PC-9 (cell line): Measurements from ENCODE around the gene CC2D1A. TPM values are rescaled to one million over a fixed set of nuclear protein-coding genes. Genes with fewer than 3 reads are reported as not detected.
"Not testable (repeated sequence)": the region's sequence is repeated elsewhere in the genome, so short reads cannot be mapped to it uniquely, and the experiment has no call there.

Experiments used
- BruUV-seq: library from RNA; stranded (reverse); fragments of 400-500 nt; replicated peaks from 2 replicates; lab custom pipeline; 2021; lab: Mats Ljungman, UMichigan
- CTCF ChIA-PET: fragments of 300-600 bp; sonication (Branson Sonifier 250); formaldehyde crosslinking; loops from one replicate; lab custom pipeline; 2022; ENCODE audit warnings: antibody characterized with exemption; lab: Charles Lee
- POLR2A ChIA-PET: fragments of 300-600 bp; sonication (Branson Sonifier 250); formaldehyde crosslinking; loops from one replicate; lab custom pipeline; 2022; ENCODE audit warnings: antibody characterized with exemption; ENCODE audit not compliant: unreplicated experiment; lab: Charles Lee
- DNase-seq, 2 experiments: peaks; one replicate each; pipeline versions ENCODE4 v3.0.0 to v3.0.0-alpha.2; 2015 to 2022; ENCODE audit warnings: mixed read lengths in 1 of 2
- H2AFZ ChIP-seq: fragments of 200-600 bp; sonication (generic); 2 replicates; pipeline ENCODE4 v1.8.1; 2017; ENCODE audit warnings: antibody characterized with exemption
- H3F3A ChIP-seq: fragments of 200-600 bp; sonication (generic); 2 replicates; pipeline ENCODE4 v1.8.1; 2017; ENCODE audit warnings: antibody characterized with exemption, mild to moderate bottlenecking, low read depth; ENCODE audit not compliant: insufficient read depth
- H3K27ac ChIP-seq: fragments of 200-600 bp; sonication (generic); 2 replicates; pipeline ENCODE4 v1.6.1; 2016; ENCODE audit warnings: mixed run types
- H3K27me3 ChIP-seq: fragments of 200-600 bp; sonication (generic); 2 replicates; pipeline ENCODE4 v1.6.1; 2016; ENCODE audit warnings: low read depth, mixed run types; ENCODE audit not compliant: insufficient read depth
- H3K36me3 ChIP-seq: fragments of 200-600 bp; sonication (generic); 2 replicates; pipeline ENCODE4 v1.6.1; 2016; ENCODE audit warnings: low read depth, mixed run types
- H3K4me1 ChIP-seq: fragments of 200-600 bp; sonication (generic); replicated peaks from 2 replicates; pipeline ENCODE4 v1.6.1; 2016; ENCODE audit warnings: mixed run types; ENCODE audit not compliant: insufficient read depth
- H3K4me2 ChIP-seq: fragments of 200-600 bp; sonication (generic); 2 replicates; pipeline ENCODE4 v1.6.1; 2017; ENCODE audit warnings: mixed run types
- H3K4me3 ChIP-seq: fragments of 200-600 bp; sonication (generic); 2 replicates; pipeline ENCODE4 v1.6.1; 2016; ENCODE audit warnings: mixed run types
- H3K79me2 ChIP-seq: fragments of 200-600 bp; sonication (generic); 2 replicates; pipeline ENCODE4 v1.6.1; 2017; ENCODE audit warnings: low read depth, mixed run types
- H3K9me2 ChIP-seq: fragments of 200-600 bp; sonication (generic); 2 replicates; pipeline ENCODE4 v1.8.1; 2017; ENCODE audit warnings: mild to moderate bottlenecking; ENCODE audit not compliant: insufficient read depth
- H3K9me3 ChIP-seq: fragments of 200-600 bp; sonication (generic); 2 replicates; pipeline ENCODE4 v1.8.1; 2016; ENCODE audit warnings: low read depth; ENCODE audit not compliant: insufficient read depth
- H4K20me1 ChIP-seq: fragments of 200-600 bp; sonication (generic); 2 replicates; pipeline ENCODE4 v1.8.1; 2017; ENCODE audit not compliant: insufficient read depth
- CTCF ChIP-seq: fragments of 200-600 bp; sonication (generic); conservative IDR thresholded peaks from 2 replicates; pipeline ENCODE4 v1.6.1; 2017; ENCODE audit warnings: mixed run types, antibody characterized with exemption, mild to moderate bottlenecking, moderate library complexity
- EZH2 ChIP-seq: fragments of 200-600 bp; sonication (generic); IDR thresholded peaks from 2 replicates; pipeline ENCODE4 v1.8.0; 2017; ENCODE audit warnings: antibody characterized with exemption, low read depth
- intact Hi-C: fragments of 100-400 bp; cut with micrococcal nuclease; formaldehyde crosslinking; loops from one replicate; pipeline ENCODE4 v1.10.0; 2022; ENCODE audit not compliant: unreplicated experiment
- total RNA-seq: library from RNA; stranded (reverse); gene quantifications from 2 replicates; pipeline ENCODE4 v1.2.3, GENCODE V29; 2021

The CC2D1A gene
- total RNA-seq, 1 experiment from 2014 or later = 55.1 TPM

GRCh38 chr19:13965926-13966683, 60.1 kb downstream of the CC2D1A start:
- Histone ChIP-seq H4K20me1 (no peaks in the 10 kb centered on the region), H3F3A (peaks cover 27% of the 10 kb centered on the region), H3K27ac (no peak overlapping the region), H3K79me2 (no peaks in the 10 kb centered on the region), H3K4me3 (no peak overlapping the region), H3K9me2 (no peaks in the 10 kb centered on the region), H3K4me1 (no peaks in the 10 kb centered on the region), H2AFZ (no peak overlapping the region), H3K4me2 (no peak overlapping the region), H3K36me3 (no peaks in the 10 kb centered on the region), H3K27me3 (no peaks in the 10 kb centered on the region), H3K9me3 (no peaks in the 10 kb centered on the region)
- no TSS peak for BruUV-seq
- ChIA-PET CTCF (no interaction called here), POLR2A (no interaction called here)
- no peak for TF ChIP-seq CTCF
- no peak for TF ChIP-seq EZH2
- intact Hi-C loops = no loop called here
- no peak for DNase-seq

GRCh38 chr19:13966684-13967128, 60.7 kb downstream of the CC2D1A start:
- no peak overlapping the region for H3K4me2 ChIP-seq
- DNase-seq = no peak
- no peaks in the 10 kb centered on the region for H3K27me3 ChIP-seq
- CTCF ChIA-PET = no interaction called here
- H3K36me3 ChIP-seq = no peaks in the 10 kb centered on the region
- POLR2A ChIA-PET = no interaction called here
- H3K79me2 ChIP-seq = no peaks in the 10 kb centered on the region
- H3K4me1 ChIP-seq = no peaks in the 10 kb centered on the region
- H3K9me3 ChIP-seq = no peaks in the 10 kb centered on the region
- intact Hi-C loops = no loop called here
- H3K27ac ChIP-seq = no peak overlapping the region
- H3F3A ChIP-seq = peaks cover 27% of the 10 kb centered on the region
- no peak overlapping the region for H2AFZ ChIP-seq
- H3K9me2 ChIP-seq = no peaks in the 10 kb centered on the region
- TF ChIP-seq EZH2 (no peak), CTCF (no peak)
- H3K4me3 ChIP-seq = no peak overlapping the region
- no peaks in the 10 kb centered on the region for H4K20me1 ChIP-seq
- no TSS peak for BruUV-seq

- BruUV-seq, DNase-seq, H4K20me1 ChIP-seq, H3K9me2 ChIP-seq, H3K36me3 ChIP-seq, intact Hi-C loops, H3K4me1 ChIP-seq, H2AFZ ChIP-seq, CTCF ChIA-PET, H3K27me3 ChIP-seq, POLR2A ChIA-PET, H3K4me2 ChIP-seq, H3K79me2 ChIP-seq, H3K27ac ChIP-seq, H3K4me3 ChIP-seq, H3K9me3 ChIP-seq: not testable (repeated sequence)
- peaks cover 25% of the 10 kb centered on the region for H3F3A ChIP-seq
Observed at GRCh38 chr19:13967206-13967605, 61.2 kb downstream of the CC2D1A start.
